GM12878 (cell line): ENCODE results near the gene C10orf67. TPM values are rescaled to one million over a fixed set of nuclear protein-coding genes. Genes with fewer than 3 reads are reported as not detected.

Source experiments
- ATAC-seq: fragments of 200-7000 bp; cut with Tn5 transposase; 3 replicates; pipeline ENCODE4 v1.9.1; 2020; ENCODE audit warnings: mild to moderate bottlenecking, moderate library complexity
- BruUV-seq: library from RNA; stranded (reverse); fragments of 400-500 nt; replicated peaks from 2 replicates; lab custom pipeline; 2021; lab: Mats Ljungman, UMichigan
- CTCF ChIA-PET: fragments of 300-600 bp; sonication (Branson Sonifier 250); formaldehyde crosslinking; extraction: SDS; loops from one replicate; lab custom pipeline; 2021; ENCODE audit warnings: inconsistent platforms; lab: Yijun Ruan, JAX
- POLR2A ChIA-PET: fragments of 350-600 bp; formaldehyde crosslinking; extraction: SDS; loops from one replicate; lab custom pipeline; 2021; ENCODE audit warnings: inconsistent platforms; lab: Charles Lee
- RAD21 ChIA-PET: fragments of 300-600 bp; sonication (Branson Sonifier 250); formaldehyde crosslinking; loops from one replicate; lab custom pipeline; 2023; ENCODE audit warnings: antibody characterized with exemption; ENCODE audit not compliant: unreplicated experiment; lab: Charles Lee
- SMC1A ChIA-PET: fragments of 300-600 bp; sonication (Branson Sonifier 250); formaldehyde crosslinking; loops from one replicate; lab custom pipeline; 2023; ENCODE audit not compliant: unreplicated experiment, uncharacterized antibody; lab: Charles Lee
- DNase-seq: peaks from one replicate; pipeline ENCODE4 v3.0.0-alpha.2; 2011; ENCODE audit warnings: low read depth, low spot score
- FAIRE-seq: peaks from 3 replicates; lab custom pipeline; 2011; peaks lifted over from hg19 to GRCh38; lab: Jason Lieb, UNC
- H2AFZ ChIP-seq: 2 replicates; pipeline ENCODE4 v1.6.0; 2011; ENCODE audit warnings: low read depth, low read length, control low read depth; ENCODE audit not compliant: control insufficient read depth
- H3K27ac ChIP-seq: 2 replicates; pipeline ENCODE4 v1.5.1; 2011; ENCODE audit warnings: control low read depth; ENCODE audit not compliant: control insufficient read depth, insufficient read depth
- H3K27me3 ChIP-seq, 2 experiments: replicated peaks in 1 of 2; 2 replicates each; pipeline versions ENCODE4 v1.6.0 to v1.6.1; 2011; ENCODE audit warnings: low read length in 1 of 2; ENCODE audit not compliant: control insufficient read depth in 2 of 2, insufficient read depth in 2 of 2
- H3K36me3 ChIP-seq, 2 experiments: 2 replicates each; pipeline ENCODE4 v1.5.1; 2011; ENCODE audit warnings: low read length in 1 of 2; ENCODE audit not compliant: control insufficient read depth in 2 of 2, insufficient read depth in 2 of 2
- H3K4me1 ChIP-seq: 2 replicates; pipeline ENCODE4 v1.6.1; 2011; ENCODE audit warnings: mild to moderate bottlenecking, low read length, moderate library complexity, mixed read lengths; ENCODE audit not compliant: control insufficient read depth, insufficient read depth
- H3K4me2 ChIP-seq: 2 replicates; pipeline ENCODE4 v1.6.0; 2011; ENCODE audit warnings: control low read depth; ENCODE audit not compliant: control insufficient read depth, insufficient read depth
- H3K4me3 ChIP-seq: fragments of 200-600 bp; sonication (generic); 2 replicates; pipeline ENCODE4 v1.5.1; 2016
- H3K79me2 ChIP-seq: 2 replicates; pipeline ENCODE4 v1.6.0; 2011; ENCODE audit warnings: low read length; ENCODE audit not compliant: control insufficient read depth, insufficient read depth
- H3K9ac ChIP-seq: 2 replicates; pipeline ENCODE4 v1.8.0; 2011; ENCODE audit warnings: low read length, control low read depth, mixed read lengths; ENCODE audit not compliant: control insufficient read depth, insufficient read depth
- H3K9me3 ChIP-seq: replicated peaks from 3 replicates; pipeline ENCODE4 v1.5.1; 2011; ENCODE audit warnings: mild to moderate bottlenecking, low read length; ENCODE audit not compliant: control insufficient read depth, insufficient read depth
- H4K20me1 ChIP-seq: 2 replicates; pipeline ENCODE4 v1.6.0; 2011; ENCODE audit not compliant: control insufficient read depth, insufficient read depth
- CUX1 ChIP-seq: IDR thresholded peaks from 2 replicates; pipeline ENCODE4 v1.6.1; 2012; ENCODE audit warnings: improper control_type of control experiment, low read depth, low read length; ENCODE audit not compliant: insufficient replicate concordance
- E2F8 ChIP-seq: fragments of 450-650 bp; IDR thresholded peaks from 2 replicates; pipeline ENCODE4 v1.6.1; 2018; ENCODE audit warnings: mild to moderate bottlenecking, low read depth, moderate library complexity; ENCODE audit not compliant: partially characterized antibody
- EP300 ChIP-seq, 2 experiments: fragments of 150-350 bp in 1 of 2; IDR thresholded peaks; 2 replicates each; pipeline ENCODE4 v1.6.1; 2011 to 2012; ENCODE audit warnings: low read depth in 2 of 2, low read length in 2 of 2, borderline replicate concordance in 1 of 2, improper control_type of control experiment in 1 of 2, inconsistent platforms in 1 of 2; ENCODE audit not compliant: control insufficient read depth in 1 of 2
- FOS ChIP-seq: IDR thresholded peaks from 3 replicates; pipeline ENCODE4 v1.6.1; 2011; ENCODE audit warnings: borderline replicate concordance; ENCODE audit not compliant: insufficient read length; ENCODE audit errors: extremely low read depth
- MAX ChIP-seq: IDR thresholded peaks from 2 replicates; pipeline ENCODE4 v1.6.1; 2012; ENCODE audit warnings: low read depth, low read length, improper control_type of control experiment
- MTA3 ChIP-seq: IDR thresholded peaks from 2 replicates; pipeline ENCODE4 v1.6.1; 2012; ENCODE audit warnings: low read length, inconsistent platforms, borderline replicate concordance
- ZNF622 ChIP-seq: fragments of 450-650 bp; IDR thresholded peaks from 2 replicates; pipeline ENCODE4 v1.6.1; 2017; ENCODE audit warnings: mild to moderate bottlenecking, inconsistent platforms
- ZNF687 ChIP-seq: fragments of 450-650 bp; IDR thresholded peaks from 2 replicates; pipeline ENCODE4 v1.6.1; 2017; ENCODE audit warnings: mild to moderate bottlenecking, moderate library complexity
- WGBS: methylation state at CpG from one replicate; pipeline ENCODE4 v1.1.6; 2016; ENCODE audit warnings: low lambda C conversion rate; ENCODE audit not compliant: insufficient replicate concordance, insufficient coverage; ENCODE audit errors: missing lambda C conversion rate; 5-methylcytosine and 5-hydroxymethylcytosine counted together
- in situ Hi-C: fragments of 300-500 bp; cut with MboI; formaldehyde crosslinking; loops from 9 replicates; pipeline ENCODE4 v1.14.3; 2018; ENCODE audit warnings: mixed read lengths
- intact Hi-C: fragments of 100-400 bp; cut with micrococcal nuclease; formaldehyde crosslinking; loops from one replicate; pipeline ENCODE4 v1.14.2; 2022; ENCODE audit not compliant: unreplicated experiment
- polyA plus RNA-seq, 11 experiments: library from polyadenylated mRNA; depleted of rRNA in 4 of 11; unstranded in 6 of 11; stranded (reverse) in 5 of 11; fragments of >200 nt; fragmentation: Nextera tagmentation in 4 of 11; fragmentation: Illumina TruSeq in 1 of 11; extraction: Ambion mirVana in 4 of 11; extraction: Trizol in 1 of 11; gene quantifications; 1 replicate in 1 of 11; 2 replicates in 10 of 11; pipeline versions ENCODE4 v1.2.1 to v1.2.3, GENCODE V29; 2011 to 2016; ENCODE audit warnings: inconsistent platforms in 2 of 11, missing spikeins in 2 of 11, low read depth in 1 of 11
- total RNA-seq, 4 experiments: library from RNA; depleted of rRNA in 3 of 4; stranded (reverse); fragments of >200 nt in 3 of 4; fragmentation: Illumina TruSeq in 1 of 4; extraction: Trizol in 1 of 4; gene quantifications; 2 replicates each; pipeline versions ENCODE4 v1.2.1 to v1.2.3, GENCODE V29; 2013 to 2021

C10orf67 gene
- total and polyA plus RNA-seq, 10 of the 15 experiments (the other 5 are each of a cell fraction or from before 2014, with no cell fraction given), result 0.06 TPM; not detected in 9

GRCh38 chr10:23258516-23258915 is 86.1 kb downstream of the C10orf67 start:
- POLR2A ChIA-PET, result no interaction called here
- in situ Hi-C loops (no loop called here), intact Hi-C loops (no loop called here)
- SMC1A ChIA-PET, result no interaction called here
- Histone ChIP-seq H3K4me1 (no peaks in the 10 kb centered on the region), H3K9ac (no peak overlapping the region), H3K27ac (no peak overlapping the region), H3K9me3 (no peaks in the 10 kb centered on the region), H3K4me3 (no peak overlapping the region), H3K79me2 (no peaks in the 10 kb centered on the region), H3K4me2 (no peak overlapping the region), H3K27me3 (no peaks in the 10 kb centered on the region; a peak in 1 of 4 replicates), H4K20me1 (no peaks in the 10 kb centered on the region), H2AFZ (no peak overlapping the region), H3K36me3 (no peaks in the 10 kb centered on the region)
- RAD21 ChIA-PET, result no interaction called here
- 6% methylated on average over 2 of the region's 2 CpGs for WGBS
- FAIRE-seq (no peak), ATAC-seq (no peak), DNase-seq (no peak)
- no TSS peak for BruUV-seq
- CTCF ChIA-PET, result no interaction called here
- TF ChIP-seq ZNF687, result no peak
- no peak for TF ChIP-seq EP300 (IDR thresholded peaks at IDR 0.05; ENCODE audit: borderline replicate concordance in 1 of 2, control insufficient read depth in 1 of 2, low read depth in 2 of 2, low read length in 2 of 2)
- no peak for TF ChIP-seq FOS
- TF ChIP-seq E2F8, result no peak
- no peak for TF ChIP-seq MAX
- no peak for TF ChIP-seq CUX1
- no peak for TF ChIP-seq MTA3
- TF ChIP-seq ZNF622, result no peak
